ENCODE data around the gene CCR2.

CCR2 gene

DNA sequence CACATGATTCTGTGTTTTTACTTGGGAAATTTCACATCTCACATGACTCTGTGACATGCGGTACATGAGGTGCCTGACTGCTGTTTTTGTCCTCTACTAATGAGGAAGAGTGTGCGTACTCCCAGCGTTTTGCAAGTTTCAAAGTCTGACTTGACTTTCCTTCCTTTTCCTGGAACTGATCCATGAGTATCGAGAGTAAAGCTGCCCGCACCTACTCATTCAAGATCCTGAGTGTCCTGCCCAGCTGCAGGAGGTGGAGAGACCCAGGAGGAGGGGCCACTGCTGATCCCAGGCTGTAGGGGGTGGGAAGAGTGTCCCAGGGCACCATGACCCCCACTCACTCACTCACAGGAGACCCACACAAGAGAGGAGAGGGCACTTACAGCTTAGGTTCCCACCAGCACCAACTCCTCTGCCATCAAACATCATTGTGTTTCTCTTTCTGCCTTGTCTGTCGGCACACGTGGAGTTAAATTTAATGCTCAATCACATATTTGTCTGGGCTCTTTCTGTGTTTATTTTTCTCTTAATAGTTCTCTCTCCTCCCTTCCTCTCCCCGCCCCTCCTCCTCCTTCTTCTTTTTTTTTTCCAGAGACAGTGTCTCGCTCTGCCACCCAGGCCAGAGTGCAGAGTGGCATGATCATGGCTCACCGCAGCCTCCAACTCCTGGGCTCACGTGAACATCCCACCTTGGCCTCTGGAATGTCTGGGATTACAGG, 51.5 kb downstream of the CCR2 start:
- DNase-seq: no peak

DNA sequence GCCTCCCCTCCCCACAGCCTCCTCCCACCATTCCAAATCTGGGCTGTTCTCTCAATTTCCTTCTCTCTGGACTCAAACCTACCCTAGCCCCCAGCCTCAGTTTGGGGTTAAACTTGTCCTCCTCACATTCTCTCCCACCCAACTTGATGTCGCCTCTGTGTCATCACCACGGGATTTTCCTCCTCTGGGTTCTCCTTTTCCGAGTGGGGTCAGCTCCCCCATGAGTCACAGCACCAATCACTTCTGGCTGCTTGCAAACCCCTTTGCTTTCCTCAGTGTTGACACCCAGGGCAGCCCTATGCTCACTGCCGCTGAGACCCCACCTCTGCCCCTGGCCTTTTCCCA, 52.5 kb downstream of the CCR2 start:
- DNase-seq: no peak

DNA sequence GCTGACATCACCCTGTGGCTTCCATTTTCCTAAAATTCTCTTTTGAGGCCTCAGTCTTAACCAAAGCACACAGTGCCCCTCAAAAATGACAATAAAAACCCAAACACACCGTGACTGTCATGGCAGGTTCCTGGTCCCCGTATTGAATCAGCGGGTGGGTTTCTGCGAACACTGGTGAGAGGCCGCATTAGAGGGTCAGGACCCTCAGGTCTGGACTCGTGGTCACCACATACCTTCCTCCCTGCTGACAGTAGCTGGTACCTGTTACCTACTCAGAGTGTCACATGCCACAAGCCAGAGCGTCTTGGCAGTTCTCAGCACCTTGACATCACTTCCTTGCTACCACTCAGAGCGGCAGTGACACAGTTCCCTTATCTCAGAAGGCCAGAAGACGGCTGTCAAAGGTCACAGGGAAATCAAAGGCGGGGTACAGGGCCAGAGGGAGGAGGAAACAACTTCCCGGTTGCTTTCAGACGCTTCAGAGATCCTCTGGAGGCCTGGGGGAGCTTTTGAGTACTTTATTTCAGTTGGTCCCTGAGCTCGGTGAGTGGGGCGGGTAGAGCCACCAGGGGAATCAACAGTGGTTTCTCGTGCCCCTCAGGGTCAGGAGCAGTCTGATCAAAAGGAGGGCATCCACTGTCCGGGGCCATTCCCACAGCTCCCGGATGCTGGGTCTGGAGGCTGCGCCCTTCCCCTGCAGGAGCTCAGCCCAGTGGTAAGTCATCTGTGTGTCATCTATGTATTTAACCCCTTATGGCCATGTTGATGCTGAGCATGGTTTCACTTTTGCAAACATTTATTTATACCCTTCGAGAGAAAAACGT, 53.1 kb downstream of the CCR2 start, which contains the start of the genes CCR5AS and CCRL2:
CCR5AS (minus strand) TSS at position 279 of the 824 bp plus-strand sequence.
CCRL2 (plus strand) TSS at position 472 of the 824 bp plus-strand sequence. CDS start 821 bp downstream, outside the sequence.
- peak; percentile 56 for DNase-seq

DNA sequence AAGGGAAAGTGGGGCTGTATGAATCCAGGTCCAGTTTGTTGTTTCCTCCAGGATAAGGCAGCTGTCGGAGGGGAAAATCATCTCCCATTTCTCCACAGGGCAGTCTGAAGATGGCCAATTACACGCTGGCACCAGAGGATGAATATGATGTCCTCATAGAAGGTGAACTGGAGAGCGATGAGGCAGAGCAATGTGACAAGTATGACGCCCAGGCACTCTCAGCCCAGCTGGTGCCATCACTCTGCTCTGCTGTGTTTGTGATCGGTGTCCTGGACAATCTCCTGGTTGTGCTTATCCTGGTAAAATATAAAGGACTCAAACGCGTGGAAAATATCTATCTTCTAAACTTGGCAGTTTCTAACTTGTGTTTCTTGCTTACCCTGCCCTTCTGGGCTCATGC, 54.1 kb downstream of the CCR2 start:
- DNase-seq: no peak

DNA sequence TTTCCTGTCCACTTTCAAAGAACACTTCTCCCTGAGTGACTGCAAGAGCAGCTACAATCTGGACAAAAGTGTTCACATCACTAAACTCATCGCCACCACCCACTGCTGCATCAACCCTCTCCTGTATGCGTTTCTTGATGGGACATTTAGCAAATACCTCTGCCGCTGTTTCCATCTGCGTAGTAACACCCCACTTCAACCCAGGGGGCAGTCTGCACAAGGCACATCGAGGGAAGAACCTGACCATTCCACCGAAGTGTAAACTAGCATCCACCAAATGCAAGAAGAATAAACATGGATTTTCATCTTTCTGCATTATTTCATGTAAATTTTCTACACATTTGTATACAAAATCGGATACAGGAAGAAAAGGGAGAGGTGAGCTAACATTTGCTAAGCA, 54.9 kb downstream of the CCR2 start:
- DNase-seq: no peak

DNA sequence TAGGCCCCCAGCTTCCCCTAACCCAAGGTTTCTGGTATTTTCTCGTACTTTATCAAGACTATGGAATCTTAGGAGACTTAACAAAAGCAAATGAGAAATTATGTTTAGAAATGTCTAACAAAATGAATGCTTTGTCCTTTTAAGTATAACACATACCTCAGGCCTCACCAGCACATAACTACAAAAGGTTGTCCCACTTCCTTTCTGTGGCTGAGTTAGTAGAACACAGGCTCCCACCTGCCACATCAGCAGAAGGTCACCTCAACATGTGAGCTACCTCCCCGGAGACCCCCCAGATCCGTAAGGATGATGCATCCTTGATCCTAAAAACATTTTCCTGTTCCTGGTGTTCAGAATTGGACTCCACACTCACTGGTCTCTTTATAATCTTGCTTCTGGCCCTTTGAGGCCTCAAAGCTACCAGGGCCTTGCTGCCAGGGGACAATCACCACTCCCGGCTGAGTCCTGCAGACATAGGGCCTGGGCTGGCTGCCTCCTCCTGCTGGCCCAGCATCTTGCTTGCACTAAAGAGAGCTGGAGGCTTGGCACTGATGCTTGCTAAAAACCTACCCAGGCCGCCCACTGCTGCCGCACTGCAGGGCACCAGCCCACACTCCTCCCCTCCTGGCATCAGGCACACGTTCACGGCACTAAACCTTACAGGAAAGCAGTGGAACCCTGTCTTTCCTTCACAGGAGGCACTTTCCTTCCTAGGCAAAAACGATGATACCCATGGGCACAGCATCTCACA, 56.0 kb downstream of the CCR2 start:
- no peak for DNase-seq

Measured in activated CD4-positive, CD25-positive, alpha-beta regulatory T cell treated with anti-CD3 and anti-CD28 coated beads, Interleukin-2, amount 50 U/mL, for 72 hours (primary cell).